HG03575 (cell line): ENCODE measurements around the gene COL26A1.
"Not testable (repeated sequence)": the region's sequence is repeated elsewhere in the genome, so short reads cannot be mapped to it uniquely, and the experiment has no call there.

Experiments used
- ATAC-seq: cut with Tn5 transposase; IDR thresholded peaks from one replicate; pipeline ENCODE4 v1.9.1; 2021; ENCODE audit not compliant: unreplicated experiment, insufficient number of reproducible peaks, low FRiP score; ENCODE audit errors: extremely low read depth

Gene COL26A1

GRCh38 chr7:101555269-101555920, 192.7 kb downstream of the COL26A1 start:
- no peak for ATAC-seq

GRCh38 chr7:101555921-101556275, 193.2 kb downstream of the COL26A1 start:
- ATAC-seq = no peak

DNA sequence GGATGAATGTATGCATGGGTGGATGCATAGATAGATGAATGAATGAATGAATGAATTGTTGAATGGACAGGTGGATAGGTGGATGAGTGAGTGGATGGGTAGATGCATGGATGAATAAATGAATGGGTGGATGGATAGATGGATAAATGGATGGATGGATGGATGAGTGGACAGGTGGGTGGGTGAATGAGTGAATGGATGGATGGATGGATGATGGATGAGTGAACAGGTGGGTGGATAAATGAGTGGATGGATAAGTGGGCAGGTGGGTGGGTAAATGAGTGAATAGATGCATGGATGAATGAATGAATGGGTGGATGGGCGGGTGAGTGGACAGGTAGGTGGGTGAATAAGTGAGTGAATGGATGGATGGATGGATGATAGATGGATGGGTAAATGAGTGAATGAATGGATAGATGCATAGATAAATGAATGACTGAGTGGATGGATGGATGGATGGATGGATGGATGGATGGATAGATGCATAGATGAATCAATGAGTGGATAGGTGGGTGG, 193.8 kb downstream of the COL26A1 start:
- no peak for ATAC-seq

DNA sequence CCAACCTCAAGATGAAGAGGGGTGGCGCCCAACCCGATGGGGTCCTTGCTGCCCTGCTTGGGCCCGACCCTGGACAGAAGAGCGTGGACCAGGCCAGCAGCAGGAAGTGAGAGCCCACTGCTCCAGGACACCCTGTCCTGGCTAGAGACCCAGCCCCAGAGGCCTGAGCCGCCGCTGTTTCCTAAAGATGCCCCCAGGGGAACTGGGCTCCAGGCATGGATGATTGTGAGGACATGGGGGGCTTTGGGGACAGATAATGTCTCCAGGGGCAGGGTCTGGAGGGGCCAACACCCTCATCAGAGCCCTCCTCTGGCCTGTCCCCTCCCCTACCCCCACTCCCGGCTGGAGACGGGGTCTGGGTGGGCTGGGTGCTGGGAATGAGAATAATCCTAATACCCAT, 194.7 kb downstream of the COL26A1 start:
- ATAC-seq = no peak

GRCh38 chr7:101557978-101558741, 195.5 kb downstream of the COL26A1 start:
- no peak for ATAC-seq

GRCh38 chr7:101558742-101559325, 196.2 kb downstream of the COL26A1 start:
- ATAC-seq = no peak

DNA sequence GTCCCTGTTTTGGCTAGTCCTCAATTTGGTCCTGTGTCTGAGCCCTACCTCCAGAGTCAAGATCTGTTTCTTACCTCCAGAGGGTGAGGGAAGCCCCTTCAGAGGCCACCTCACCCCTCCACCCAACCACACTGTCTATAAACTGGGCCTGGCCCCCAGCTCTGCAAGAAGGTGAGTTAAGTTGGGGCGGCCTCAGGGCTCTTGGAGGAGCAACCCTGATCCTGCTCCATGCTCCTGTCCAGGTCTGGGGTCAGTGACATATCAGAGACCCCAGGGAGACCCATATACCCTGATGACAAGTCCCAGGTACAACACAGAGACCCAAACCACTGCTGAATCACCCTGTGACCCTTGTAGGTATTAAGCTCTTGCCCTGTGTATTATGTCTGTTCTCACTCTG, 196.9 kb downstream of the COL26A1 start:
- ATAC-seq = no peak

- ATAC-seq = not testable (repeated sequence)
These were observed 197.3 kb downstream of the COL26A1 start for GRCh38 chr7:101560021-101560420.

- ATAC-seq = no peak
These were observed 198.2 kb downstream of the COL26A1 start for GRCh38 chr7:101560856-101561255.

DNA sequence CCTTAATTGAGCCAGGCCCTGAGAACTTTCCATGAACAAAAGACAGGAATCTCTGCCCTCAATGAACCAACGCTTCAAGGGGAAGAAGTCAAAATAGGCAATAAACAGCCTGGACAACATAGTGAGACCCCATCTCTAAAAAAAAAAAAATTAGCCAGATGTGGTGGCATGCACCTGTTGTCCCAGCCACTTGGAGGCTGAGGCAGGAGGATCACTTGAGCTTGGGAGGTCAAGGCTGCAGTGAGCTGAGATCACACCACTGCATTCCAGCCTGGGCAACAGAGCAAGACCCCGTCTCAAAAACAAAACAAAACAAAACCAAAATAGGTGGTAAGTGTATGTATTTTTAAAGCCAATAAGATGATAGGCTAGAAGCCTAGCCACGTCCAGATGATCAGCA, 198.6 kb downstream of the COL26A1 start:
- ATAC-seq = not testable (repeated sequence)

GRCh38 chr7:101562531-101563197, 200.0 kb downstream of the COL26A1 start:
- no peak for ATAC-seq

- ATAC-seq = no peak
These were observed 200.7 kb downstream of the COL26A1 start for GRCh38 chr7:101563198-101563901.

GRCh38 chr7:101563943-101564777, 201.5 kb downstream of the COL26A1 start:
- no peak for ATAC-seq

GRCh38 chr7:101564778-101565211, 202.1 kb downstream of the COL26A1 start:
- no peak for ATAC-seq

GRCh38 chr7:101565601-101566209, 203.0 kb downstream of the COL26A1 start:
- no peak for ATAC-seq

DNA sequence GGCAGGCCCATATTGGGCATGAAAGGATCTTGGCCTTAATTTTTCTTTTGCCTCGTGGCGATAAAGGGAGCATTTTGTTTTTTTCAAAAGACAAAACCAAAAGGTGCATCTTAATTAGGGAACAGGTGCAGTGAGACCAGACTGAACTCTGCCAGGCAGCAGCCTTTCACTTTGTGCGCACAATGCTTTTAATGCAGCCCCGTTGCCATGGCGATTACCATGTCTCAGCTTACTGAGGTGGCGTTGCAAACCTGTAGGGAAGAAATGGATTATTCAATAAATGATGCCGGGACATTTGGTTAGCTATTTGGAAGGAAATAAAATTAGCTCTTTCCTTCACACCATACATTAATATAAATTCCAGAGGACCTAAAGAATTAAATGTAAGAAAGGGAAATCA, 204.6 kb downstream of the COL26A1 start:
- ATAC-seq = no peak

DNA sequence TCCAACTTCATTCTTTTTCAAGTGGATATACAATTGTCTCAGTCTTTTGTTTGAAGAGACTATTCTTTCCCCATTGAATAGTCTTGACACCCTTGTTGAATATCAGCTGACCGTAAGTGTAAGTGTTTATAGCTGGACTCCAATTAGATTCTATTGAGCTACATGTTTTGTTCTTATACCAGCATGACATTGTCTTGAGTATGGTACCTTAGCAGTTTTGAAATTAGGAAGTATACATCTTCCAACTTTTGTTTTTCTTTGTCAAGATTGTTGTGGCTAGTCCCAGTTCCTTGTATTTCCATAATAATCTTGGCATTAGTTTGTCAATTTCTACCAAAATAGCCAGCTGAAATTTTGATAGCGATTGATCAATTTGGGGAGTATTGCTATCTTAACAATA, 209.5 kb downstream of the COL26A1 start:
- no peak for ATAC-seq

GRCh38 chr7:101575168-101575567, 212.5 kb downstream of the COL26A1 start:
- no peak for ATAC-seq
